Adrenal gland (tissue), 12 donors: ENCODE data around the gene DCP1A. TPM values are rescaled to one million over a fixed set of nuclear protein-coding genes. Genes with fewer than 3 reads are reported as not detected.
"Not testable (repeated sequence)": the region's sequence is repeated elsewhere in the genome, so short reads cannot be mapped to it uniquely, and the experiment has no call there.

ENCODE experiments used
- DNase-seq, 7 donors: peaks; one replicate each; pipeline ENCODE4 v3.0.0-alpha.2; 2019 to 2020
- H3K27ac ChIP-seq, 5 donors: fragments of 200-600 bp; sonication (generic) in 4 of 5; 1 replicate in 3 of 5; 2 replicates in 2 of 5; pipeline versions ENCODE4 v1.5.1 to v1.8.0; 2016 to 2020; ENCODE audit warnings: mild to moderate bottlenecking in 1 of 5
- H3K27me3 ChIP-seq: fragments of 200-600 bp; 2 replicates; pipeline ENCODE4 v1.8.0; 2021
- H3K36me3 ChIP-seq, 2 donors: fragments of 200-600 bp; replicated peaks in 1 of 2; 1 replicate in 1 of 2; 2 replicates in 1 of 2; pipeline versions ENCODE4 v1.5.1 to v1.8.0; 2018 to 2022
- H3K4me1 ChIP-seq, 2 donors: fragments of 200-600 bp; replicated peaks in 1 of 2; 1 replicate in 1 of 2; 2 replicates in 1 of 2; pipeline versions ENCODE4 v1.5.1 to v1.8.0; 2018 to 2021
- H3K4me3 ChIP-seq, 4 donors: fragments of 200-600 bp; sonication (generic) in 3 of 4; one replicate each; pipeline ENCODE4 v1.5.1; 2016 to 2018
- H3K9me3 ChIP-seq, 3 donors: fragments of 200-600 bp; sonication (generic) in 1 of 3; replicated peaks in 1 of 3; 1 replicate in 2 of 3; 2 replicates in 1 of 3; pipeline versions ENCODE4 v1.5.1 to v1.8.0; 2016 to 2021
- CTCF ChIP-seq, 6 experiments: fragments of 450-650 bp in 4 of 6; fragments of 200-600 bp in 2 of 6; sonication (generic) in 1 of 6; IDR thresholded peaks; 1 replicate in 5 of 6; 2 replicates in 1 of 6; pipeline versions ENCODE4 v1.5.1 to v1.8.0; 2016 to 2021; ENCODE audit warnings: antibody characterized with exemption in 6 of 6, mild to moderate bottlenecking in 2 of 6, moderate library complexity in 1 of 6
- POLR2A ChIP-seq, 2 donors: fragments of 450-650 bp; IDR thresholded peaks; one replicate each; pipeline ENCODE4 v1.6.1; 2017; ENCODE audit warnings: antibody characterized with exemption in 2 of 2, mild to moderate bottlenecking in 2 of 2, moderate library complexity in 1 of 2
- WGBS, 4 donors: extraction: QIAGEN DNeasy Blood & Tissue Kit in 2 of 4; methylation state at CpG; one replicate each; pipeline versions ENCODE4 v1.1.5 to v1.1.7; 2013 to 2017; 5-methylcytosine and 5-hydroxymethylcytosine counted together
- intact Hi-C, 2 donors: fragments of 100-400 bp; cut with DNase I; formaldehyde crosslinking; loops; one replicate each; pipeline versions ENCODE4 v1.14.1 to v1.15.0; 2022 to 2023
- polyA plus RNA-seq, 3 donors: library from polyadenylated mRNA; stranded (reverse); fragments of 200-250 nt in 2 of 3; fragments of 350-450 nt in 1 of 3; fragmentation: Illumina TruSeq in 1 of 3; extraction: RNeasy Lipid Tissue Mini Kit (QIAGEN cat#74804) in 1 of 3; gene quantifications; one replicate each; pipeline ENCODE4 v1.2.3, GENCODE V29; 2013 to 2014
- total RNA-seq, 9 donors: library from RNA; depleted of rRNA in 4 of 9; stranded (reverse); fragments of >200 nt in 4 of 9; fragments of 120-200 nt in 1 of 9; fragmentation: NEBNext Ultra II Directional in 1 of 9; extraction: Animal tissue kit (Norgen Biotek cat#: 25700) in 1 of 9; gene quantifications; one replicate each; pipeline versions ENCODE4 v1.1.0 to v1.2.4, GENCODE V29; 2013 to 2023
- donor health status: healthy with polysubstance abuse.
- donor health status: Bipolar disorder and iron deficiency.
- donor health status: DM: yes; HTN: yes; CAD: no.
- donor health status: DM: no; HTN: no; CAD: no.
- donor health status: DM: no; HTN: no; CAD: no.
- donor health status: DM: yes; HTN: yes; CAD: no.

The DCP1A gene
- total and polyA plus RNA-seq, 12 donors, result 9.3 to 31.0 (median 22.1) TPM

GRCh38 chr3:53329897-53330296, 17.4 kb downstream of the DCP1A start:
- H3K27me3 ChIP-seq, result no peaks in the 10 kb centered on the region
- TF ChIP-seq CTCF (IDR thresholded peaks at IDR 0.05) (no peak), POLR2A (IDR thresholded peaks at IDR 0.05) (no peak)
- no peaks in the 10 kb centered on the region for H3K9me3 ChIP-seq
- no peak for DNase-seq
- H3K36me3 ChIP-seq, result peaks cover 0 to 5% of the 10 kb centered on the region in 2 donors
- H3K4me3 ChIP-seq, result peak overlapping the region in 1 of 4 donors; percentile 38
- 89 to 100% (median 96%) methylated on average over 1 of the region's 1 CpG for WGBS, 4 donors
- H3K4me1 ChIP-seq, result peaks cover 9 to 46% of the 10 kb centered on the region in 2 donors
- intact Hi-C loops, result no loop called here
- peak overlapping the region in 3 of 5 donors; percentile 46 to 83 (median 82) for H3K27ac ChIP-seq

GRCh38 chr3:53328746-53329145, 18.6 kb downstream of the DCP1A start:
- WGBS, 4 donors, result 37 to 56% (median 41%) methylated on average over 5 of the region's 5 CpGs
- Histone ChIP-seq H3K4me3 (peak overlapping the region in 1 of 4 donors; percentile 38), H3K27ac (peak overlapping the region; percentile 47 to 86 (median 83)), H3K36me3 (peaks cover 0 to 2% of the 10 kb centered on the region in 2 donors), H3K27me3 (no peaks in the 10 kb centered on the region), H3K9me3 (no peaks in the 10 kb centered on the region), H3K4me1 (peaks cover 16 to 58% of the 10 kb centered on the region in 2 donors)
- intact Hi-C loops, result no loop called here
- peak in 5 of 7 donors; percentile 46 to 72 (median 55) for DNase-seq
- no peak for TF ChIP-seq CTCF (IDR thresholded peaks at IDR 0.05)
- peak in 1 of 2 donors; percentile 35 for TF ChIP-seq POLR2A (IDR thresholded peaks at IDR 0.05)

DNA sequence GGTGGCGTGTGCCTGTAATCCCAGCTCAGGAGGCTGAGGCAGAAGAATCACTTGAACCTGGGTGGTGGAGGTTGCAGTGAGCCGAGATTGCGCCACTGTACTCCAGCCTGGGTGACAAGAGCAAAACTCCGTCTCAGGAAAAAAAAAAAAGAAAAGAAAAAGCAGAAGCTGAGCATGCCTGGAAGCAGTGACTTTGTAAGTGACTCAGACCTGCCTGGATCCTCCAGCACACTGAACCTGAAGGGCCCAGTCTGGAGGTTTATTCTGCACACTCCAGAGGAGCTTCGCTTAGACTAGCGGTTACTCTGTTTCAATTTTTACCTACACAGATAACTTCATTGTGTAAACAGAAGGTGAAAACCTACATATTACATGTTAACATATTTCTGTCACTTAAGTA, 19.4 kb downstream of the DCP1A start:
- H3K27ac ChIP-seq, result peak overlapping the region; percentile 42 to 86 (median 82)
- H3K4me3 ChIP-seq, H3K9me3 ChIP-seq, H3K36me3 ChIP-seq, intact Hi-C loops, H3K27me3 ChIP-seq: not testable (repeated sequence)
- peaks cover 16 to 64% of the 10 kb centered on the region in 2 donors for H3K4me1 ChIP-seq
- peak in 5 of 7 donors; percentile 52 to 74 (median 66) for DNase-seq
- TF ChIP-seq POLR2A (IDR thresholded peaks at IDR 0.05), result peak in 1 of 2 donors; percentile 35
- 48 to 54% (median 52%) methylated on average over 6 of the region's 6 CpGs for WGBS, 4 donors

- 24 to 50% (median 39%) methylated on average over 5 of the region's 5 CpGs for WGBS, 4 donors
- no peaks in the 10 kb centered on the region for H3K9me3 ChIP-seq
- no peak for DNase-seq
- TF ChIP-seq CTCF (IDR thresholded peaks at IDR 0.05), result no peak
- no peak for TF ChIP-seq POLR2A (IDR thresholded peaks at IDR 0.05)
- intact Hi-C loops, result no loop called here
- H3K4me3 ChIP-seq, result no peak overlapping the region
- no peaks in the 10 kb centered on the region for H3K27me3 ChIP-seq
- no peaks in the 10 kb centered on the region for H3K36me3 ChIP-seq
- peaks cover 14 to 38% of the 10 kb centered on the region in 2 donors for H3K4me1 ChIP-seq
- H3K27ac ChIP-seq, result peak overlapping the region in 2 of 5 donors; percentile 9 to 29
These were observed 23.2 kb downstream of the DCP1A start for GRCh38 chr3:53324105-53324504.

DNA sequence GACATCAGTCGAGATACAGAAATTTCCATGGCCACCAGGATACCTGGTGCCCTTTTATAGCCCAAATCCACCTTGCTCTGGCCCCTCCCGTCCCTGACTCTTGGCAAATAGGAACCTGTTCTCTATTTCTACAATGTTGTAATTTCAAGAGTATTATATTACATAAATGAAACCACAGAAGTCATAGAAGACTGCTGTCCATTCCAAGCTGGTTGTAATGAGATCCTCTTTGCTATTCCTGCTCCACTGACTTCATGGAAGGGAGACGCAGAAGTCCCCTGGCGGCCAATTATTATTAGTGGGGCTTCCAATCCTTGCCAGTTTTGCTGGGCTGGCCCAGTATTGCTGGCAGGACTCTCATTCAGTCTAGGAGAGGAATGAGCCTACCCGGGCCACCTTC, 26.6 kb downstream of the DCP1A start:
- intact Hi-C loops, result no loop called here
- WGBS, 4 donors, result 88 to 96% (median 89%) methylated on average over 5 of the region's 5 CpGs
- peaks cover 0 to 16% of the 10 kb centered on the region in 2 donors for H3K36me3 ChIP-seq
- no peak for DNase-seq
- no peaks in the 10 kb centered on the region for H3K27me3 ChIP-seq
- H3K9me3 ChIP-seq, result no peaks in the 10 kb centered on the region
- no peak overlapping the region for H3K27ac ChIP-seq
- peaks cover 10 to 31% of the 10 kb centered on the region in 2 donors for H3K4me1 ChIP-seq
- TF ChIP-seq CTCF (IDR thresholded peaks at IDR 0.05), result no peak
- H3K4me3 ChIP-seq, result no peak overlapping the region
